Measurements from ENCODE around the gene ANAPC13. TPM values are rescaled to one million over a fixed set of nuclear protein-coding genes. Genes with fewer than 3 reads are reported as not detected.

The ANAPC13 gene
- total and polyA plus RNA-seq, 10 donors = 31.1 to 64.8 (median 50.3) TPM

GRCh38 chr3:134428401-134428800 is 57.4 kb downstream of the ANAPC13 start:
- no peaks in the 10 kb centered on the region for H3K4me1 ChIP-seq
- intact Hi-C loops (cut with DNase I; ENCODE audit: low total_unique reads) = no loop called here
- no peak overlapping the region for H3K4me3 ChIP-seq
- TF ChIP-seq POLR2A (IDR thresholded peaks at IDR 0.05) (no peak), POLR2AphosphoS5 (IDR thresholded peaks at IDR 0.05) (no peak), CTCF (IDR thresholded peaks at IDR 0.05 in 8 of 11, conservative IDR thresholded peaks at IDR 0.05 in 3 of 11) (no peak)
- H3K27ac ChIP-seq = no peak overlapping the region
- no peaks in the 10 kb centered on the region for H3K9me3 ChIP-seq
- WGBS, 5 donors = 67 to 86% (median 81%) methylated on average over 4 of the region's 4 CpGs
- H3K36me3 ChIP-seq = no peaks in the 10 kb centered on the region
- peaks cover 0 to 23% (median 0%) of the 10 kb centered on the region in 7 donors for H3K27me3 ChIP-seq (replicated peaks in 1 of 7)
- no peak for DNase-seq

Other genes starting within 250 kb of the ANAPC13 start
- 100 to 1,000 TPM in 1 of 7 donors, 10 to 100 TPM in 6; 37.1 to 108 (median 55.9) TPM for gene RYK, start 235.1 kb downstream of the ANAPC13 start, total RNA-seq
- 10 to 100 TPM; 18.9 to 24.9 (median 22.5) TPM for gene RYK, start 235.1 kb downstream of the ANAPC13 start, polyA plus RNA-seq
- 10 to 100 TPM; 27.5 to 83.4 (median 53.1) TPM for gene AMOTL2, start 111.5 kb downstream of the ANAPC13 start, total RNA-seq
- gene AMOTL2, start 111.5 kb downstream of the ANAPC13 start, polyA plus RNA-seq = 10 to 100 TPM in 1 of 3 donors, 1 to 10 TPM in 2; 3.8 to 15.7 (median 6.0) TPM
- 10 to 100 TPM; 27.0 to 37.0 (median 29.7) TPM for gene CEP63, start 72 bp upstream of the ANAPC13 start, total RNA-seq
- gene CEP63, start 72 bp upstream of the ANAPC13 start, polyA plus RNA-seq = 10 to 100 TPM; 13.4 to 16.5 (median 15.2) TPM
- gene KY, start 165.0 kb upstream of the ANAPC13 start, total RNA-seq = under 1 TPM in 1 of 7 donors, not detected in 6; 0.17 TPM
- not detected for gene KY, start 165.0 kb upstream of the ANAPC13 start, polyA plus RNA-seq